ENCODE results near the gene SNRPA.

Gene SNRPA

DNA sequence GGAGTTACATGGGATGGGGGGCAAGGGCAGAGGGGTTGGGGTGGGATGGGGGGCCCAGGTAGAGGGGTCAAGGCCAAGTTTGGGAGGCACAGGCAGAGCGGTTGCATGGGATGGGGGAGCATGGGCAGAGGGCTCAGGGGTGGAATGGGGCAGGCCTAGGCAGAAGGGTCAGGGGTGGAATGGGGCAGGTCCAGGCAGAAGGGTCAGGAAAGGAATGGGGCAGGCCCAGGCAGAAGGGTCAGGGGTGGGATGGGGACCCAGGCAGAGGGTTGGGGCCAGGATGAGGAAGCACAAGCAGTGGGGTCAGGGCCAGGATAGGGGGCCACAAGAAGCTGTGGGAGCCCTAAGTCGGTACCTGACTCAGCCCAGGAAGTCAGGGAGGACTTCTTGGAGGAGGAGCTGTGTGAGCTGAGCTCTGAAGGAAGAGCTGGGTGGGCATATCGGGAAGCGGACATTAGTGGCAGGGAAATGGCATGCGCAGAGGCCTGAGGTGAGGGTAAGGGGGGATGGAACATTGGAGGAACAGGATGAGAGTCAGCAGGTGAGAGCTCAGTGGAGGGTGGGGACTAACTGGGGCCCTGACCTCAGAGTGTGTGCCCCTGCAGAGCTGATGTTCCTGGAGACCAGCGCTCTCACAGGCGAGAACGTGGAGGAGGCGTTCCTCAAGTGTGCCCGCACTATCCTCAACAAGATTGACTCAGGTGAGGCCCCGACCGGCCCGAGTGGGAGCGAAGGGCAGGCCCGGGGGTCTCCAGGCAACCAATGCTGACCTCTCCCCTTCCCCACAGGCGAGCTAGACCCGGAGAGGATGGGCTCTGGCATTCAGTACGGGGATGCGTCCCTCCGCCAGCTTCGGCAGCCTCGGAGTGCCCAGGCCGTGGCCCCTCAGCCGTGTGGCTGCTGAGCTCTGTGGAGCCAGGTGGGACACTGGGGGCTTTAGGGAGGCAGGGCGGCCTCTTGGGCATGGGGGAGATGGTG is 35.3 kb downstream of the SNRPA start:
- no peak for DNase-seq (ENCODE audit: low read depth)
- TF ChIP-seq, protein P1, sequence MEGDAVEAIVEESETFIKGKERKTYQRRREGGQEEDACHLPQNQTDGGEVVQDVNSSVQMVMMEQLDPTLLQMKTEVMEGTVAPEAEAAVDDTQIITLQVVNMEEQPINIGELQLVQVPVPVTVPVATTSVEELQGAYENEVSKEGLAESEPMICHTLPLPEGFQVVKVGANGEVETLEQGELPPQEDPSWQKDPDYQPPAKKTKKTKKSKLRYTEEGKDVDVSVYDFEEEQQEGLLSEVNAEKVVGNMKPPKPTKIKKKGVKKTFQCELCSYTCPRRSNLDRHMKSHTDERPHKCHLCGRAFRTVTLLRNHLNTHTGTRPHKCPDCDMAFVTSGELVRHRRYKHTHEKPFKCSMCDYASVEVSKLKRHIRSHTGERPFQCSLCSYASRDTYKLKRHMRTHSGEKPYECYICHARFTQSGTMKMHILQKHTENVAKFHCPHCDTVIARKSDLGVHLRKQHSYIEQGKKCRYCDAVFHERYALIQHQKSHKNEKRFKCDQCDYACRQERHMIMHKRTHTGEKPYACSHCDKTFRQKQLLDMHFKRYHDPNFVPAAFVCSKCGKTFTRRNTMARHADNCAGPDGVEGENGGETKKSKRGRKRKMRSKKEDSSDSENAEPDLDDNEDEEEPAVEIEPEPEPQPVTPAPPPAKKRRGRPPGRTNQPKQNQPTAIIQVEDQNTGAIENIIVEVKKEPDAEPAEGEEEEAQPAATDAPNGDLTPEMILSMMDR (IDR thresholded peaks at IDR 0.05; ENCODE audit: low read depth, low read length, missing control alignments), result no peak
- H3K4me3 ChIP-seq (ENCODE audit: low read depth, low read length), result no peak overlapping the region

- DNase-seq (ENCODE audit: low read depth), result no peak
- TF ChIP-seq, protein P1 (IDR thresholded peaks at IDR 0.05; ENCODE audit: low read depth, low read length, missing control alignments), result no peak
- H3K4me3 ChIP-seq (ENCODE audit: low read depth, low read length), result no peak overlapping the region
Observed at GRCh38 chr19:40791349-40791748, 40.3 kb downstream of the SNRPA start.

DNA sequence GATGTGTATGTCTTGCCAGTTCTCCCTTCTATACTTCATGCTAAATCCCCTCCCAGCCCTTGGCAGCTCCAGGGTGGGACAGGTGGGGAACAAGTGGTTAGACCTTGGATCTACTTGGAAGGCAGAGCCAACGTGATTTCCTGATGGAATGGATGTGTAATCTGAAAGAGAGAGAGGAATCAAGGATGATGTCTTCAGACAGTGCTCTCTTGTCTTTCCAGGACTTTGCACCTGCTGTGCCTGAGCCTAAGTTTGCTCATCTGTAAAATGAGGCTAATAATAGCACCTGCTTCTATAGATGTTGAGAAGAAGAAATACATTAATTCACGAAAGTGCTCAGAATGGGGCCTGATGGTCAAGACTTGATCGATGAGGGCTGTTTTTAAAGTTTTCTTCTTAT is 41.0 kb downstream of the SNRPA start:
- TF ChIP-seq, protein P1 (IDR thresholded peaks at IDR 0.05; ENCODE audit: low read depth, low read length, missing control alignments), result no peak
- no peak overlapping the region for H3K4me3 ChIP-seq (ENCODE audit: low read depth, low read length)

GRCh38 chr19:40797166-40797962 is 46.4 kb downstream of the SNRPA start:
- TF ChIP-seq, protein P1 (IDR thresholded peaks at IDR 0.05; ENCODE audit: low read depth, low read length, missing control alignments), result no peak
- DNase-seq (ENCODE audit: low read depth), result no peak
- no peak overlapping the region; the same call in 1 of the 2 replicates for H3K4me3 ChIP-seq (ENCODE audit: low read depth, low read length)

More for the DNA sequence above, 41.0 kb downstream of the SNRPA start:
- no peak for DNase-seq (ENCODE audit: low read depth)

DNA sequence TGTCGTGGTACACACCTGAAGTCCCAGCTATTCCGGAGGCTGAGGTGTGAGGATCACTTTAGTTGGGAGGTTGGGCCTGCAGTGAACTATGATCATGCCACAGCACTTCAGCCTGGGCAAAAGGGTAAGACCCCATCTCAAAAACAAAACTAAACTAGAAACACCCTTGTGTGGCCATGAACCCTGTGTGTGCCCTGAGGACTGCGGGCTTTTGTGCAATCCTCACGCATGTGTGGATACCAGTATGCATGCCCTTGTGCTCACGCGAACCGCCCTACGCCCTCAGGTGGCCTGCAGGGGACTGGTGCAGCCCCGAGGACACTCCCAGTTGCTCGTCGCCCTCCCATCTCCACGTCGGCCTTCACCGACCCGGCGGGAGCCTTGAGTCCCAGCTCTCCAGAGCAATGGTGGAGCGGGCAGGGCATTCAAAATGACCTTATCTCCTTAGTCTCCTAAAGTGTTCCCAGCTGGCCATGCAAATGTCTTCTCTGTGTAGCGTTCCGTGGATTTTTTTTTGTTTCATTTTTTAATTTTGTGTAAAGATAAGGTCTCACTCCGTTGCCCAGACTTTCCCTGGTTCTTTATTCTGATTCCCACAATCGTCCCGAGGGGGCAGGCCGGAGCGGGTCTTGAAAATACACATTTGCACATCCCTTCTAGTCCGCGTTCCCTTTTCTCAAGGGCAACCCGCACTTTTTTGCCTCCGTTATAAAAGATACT is 47.1 kb downstream of the SNRPA start:
- no peak for DNase-seq (ENCODE audit: low read depth)
- TF ChIP-seq, protein P1 (IDR thresholded peaks at IDR 0.05; ENCODE audit: low read depth, low read length, missing control alignments), result peak; percentile 36
- H3K4me3 ChIP-seq (ENCODE audit: low read depth, low read length), result peak overlapping the region; percentile 42

DNA sequence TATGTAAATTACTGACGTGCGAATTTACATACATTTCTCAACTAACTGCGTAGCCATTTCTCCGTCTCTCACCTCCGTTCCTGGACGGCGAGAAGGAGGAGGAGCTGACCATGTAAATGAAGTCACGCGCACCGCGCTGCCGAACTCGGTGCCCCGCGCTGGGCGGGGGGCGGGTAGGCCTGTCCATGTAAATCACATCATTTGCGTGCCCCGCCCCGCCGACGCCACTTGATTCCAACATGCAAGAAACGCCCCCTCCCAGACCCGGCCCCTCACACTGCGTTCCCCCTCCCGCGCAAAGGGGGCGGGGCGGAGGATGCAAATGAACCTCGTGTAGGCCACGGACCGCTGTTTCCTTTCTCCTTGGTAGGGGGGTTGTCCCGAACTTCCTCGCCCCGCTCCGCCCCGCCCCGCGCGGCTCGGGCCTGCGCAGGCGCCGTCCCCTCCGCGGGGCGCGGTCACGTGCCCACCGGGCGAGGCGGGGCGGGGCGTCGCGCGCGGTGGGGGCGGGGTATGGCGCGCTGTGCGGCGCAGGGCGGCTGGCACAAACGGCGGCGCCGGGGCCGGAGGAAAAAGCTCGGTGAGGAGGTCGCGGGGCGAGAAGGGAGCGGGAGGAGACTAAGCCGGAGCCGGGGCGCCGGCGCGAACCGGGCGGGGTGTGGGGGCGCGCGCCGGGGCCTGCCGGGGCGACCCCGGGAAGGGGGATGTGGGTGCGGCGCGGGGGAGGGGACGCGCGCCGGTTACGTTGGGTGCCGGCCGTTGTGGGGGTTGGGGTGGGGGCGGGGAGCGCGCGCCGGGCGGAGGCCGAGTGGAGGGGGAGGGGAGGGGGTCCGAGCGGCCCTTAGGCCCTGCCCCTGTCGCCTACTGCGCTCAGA is 47.9 kb downstream of the SNRPA start, which contains the start of gene EGLN2:
EGLN2 (plus strand) TSS at position 509 of the 875 bp plus-strand sequence. CDS start 1,382 bp downstream, outside the sequence.
- DNase-seq (ENCODE audit: low read depth), result peak; percentile 99
- TF ChIP-seq, protein P1 (IDR thresholded peaks at IDR 0.05; ENCODE audit: low read depth, low read length, missing control alignments), result no peak
- peak within 1 kb of the TSS; percentile 76 for H3K4me3 ChIP-seq (ENCODE audit: low read depth, low read length)

Data from GM12864 (cell line).